HuH-7.5 (cell line): ENCODE measurements around the gene PRCD.

Source experiments
- DNase-seq: peaks from one replicate; pipeline ENCODE4 v3.0.0; 2011; ENCODE audit warnings: low spot score

PRCD gene

GRCh38 chr17:76570877-76571471 lies 31.1 kb downstream of the PRCD start:
- no peak for DNase-seq

- no peak for DNase-seq
Observed at GRCh38 chr17:76572201-76572910, 32.5 kb downstream of the PRCD start.

GRCh38 chr17:76573096-76573495 lies 33.3 kb downstream of the PRCD start:
- DNase-seq: no peak

- no peak for DNase-seq
Observed at GRCh38 chr17:76574166-76574565, 34.3 kb downstream of the PRCD start.

GRCh38 chr17:76575570-76575969 lies 35.7 kb downstream of the PRCD start:
- no peak for DNase-seq

GRCh38 chr17:76576189-76576588 lies 36.3 kb downstream of the PRCD start:
- DNase-seq: no peak

GRCh38 chr17:76577876-76578275 lies 38.0 kb downstream of the PRCD start:
- no peak for DNase-seq

GRCh38 chr17:76578376-76578775 lies 38.5 kb downstream of the PRCD start:
- no peak for DNase-seq

GRCh38 chr17:76579281-76579680 lies 39.4 kb downstream of the PRCD start:
- DNase-seq: no peak

- DNase-seq: no peak
Observed at GRCh38 chr17:76581515-76581914, 41.7 kb downstream of the PRCD start.

GRCh38 chr17:76582660-76583059 lies 42.8 kb downstream of the PRCD start:
- no peak for DNase-seq

GRCh38 chr17:76584427-76585032 lies 44.7 kb downstream of the PRCD start:
- DNase-seq: no peak

- DNase-seq: no peak
Observed at GRCh38 chr17:76585033-76585648, 45.3 kb downstream of the PRCD start.

- DNase-seq: peak; percentile 75
Observed at GRCh38 chr17:76585649-76586593, 46.1 kb downstream of the PRCD start, which contains the start of gene ST6GALNAC2. Gene ST6GALNAC2, minus strand, starts transcription at chr17:76585860. Its CDS starts 52 bp downstream, at chr17:76585808.

GRCh38 chr17:76586741-76587487 lies 47.1 kb downstream of the PRCD start:
- no peak for DNase-seq

GRCh38 chr17:76588182-76588581 lies 48.3 kb downstream of the PRCD start:
- no peak for DNase-seq

- no peak for DNase-seq
Observed at GRCh38 chr17:76593384-76593826, 53.6 kb downstream of the PRCD start.

- DNase-seq: no peak
Observed at GRCh38 chr17:76593959-76594358, 54.1 kb downstream of the PRCD start.

GRCh38 chr17:76594690-76595089 lies 54.8 kb downstream of the PRCD start:
- no peak for DNase-seq
